GM18909 (cell line): ENCODE results near the gene LRRTM4.

Experiments used
- ATAC-seq: cut with Tn5 transposase; IDR thresholded peaks from one replicate; pipeline ENCODE4 v1.9.1; 2021; ENCODE audit warnings: mild to moderate bottlenecking; ENCODE audit not compliant: unreplicated experiment, poor library complexity

Gene LRRTM4

DNA sequence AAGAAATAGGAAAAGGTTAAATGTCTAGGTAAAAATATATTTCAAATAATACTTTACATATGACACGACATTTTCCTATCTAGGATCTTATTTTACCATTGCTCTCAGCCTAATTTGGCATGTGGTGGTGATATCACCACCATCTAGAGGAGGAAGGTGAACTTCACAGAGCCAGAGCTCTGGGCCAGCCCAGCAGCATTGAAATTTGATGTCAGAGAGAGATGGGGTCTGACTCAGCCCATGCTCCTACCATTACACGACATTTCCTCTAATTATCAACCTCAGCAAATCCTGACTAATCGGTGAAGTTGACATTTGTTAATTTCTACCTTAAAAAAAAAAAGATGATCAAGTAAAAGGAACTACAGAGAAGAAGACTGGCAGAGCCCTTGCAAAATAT lies 42.3 kb downstream of the LRRTM4 start:
- ATAC-seq: no peak

DNA sequence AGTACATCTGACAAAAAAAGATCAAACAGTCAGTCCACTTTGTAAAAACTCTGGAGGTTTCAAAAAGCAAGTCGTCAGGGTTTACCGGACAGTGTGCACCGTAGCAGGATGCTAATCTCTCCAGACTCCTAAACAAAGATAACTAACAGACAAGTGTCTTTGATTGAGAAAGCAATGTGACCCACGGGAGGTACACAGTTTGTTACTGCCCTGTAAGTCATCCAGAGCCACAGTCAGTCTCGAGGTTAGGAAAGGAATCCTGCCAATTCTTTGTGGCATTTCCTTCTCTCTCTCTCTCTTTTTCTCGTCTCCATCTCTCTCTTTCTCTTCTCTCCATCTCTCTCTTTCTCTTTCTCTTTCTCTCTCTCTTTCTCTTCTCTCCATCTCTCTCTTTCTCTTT lies 42.8 kb downstream of the LRRTM4 start:
- no peak for ATAC-seq

GRCh38 chr2:77470096-77470495 lies 52.1 kb downstream of the LRRTM4 start:
- no peak for ATAC-seq

GRCh38 chr2:77469106-77469505 lies 53.1 kb downstream of the LRRTM4 start:
- ATAC-seq: no peak

DNA sequence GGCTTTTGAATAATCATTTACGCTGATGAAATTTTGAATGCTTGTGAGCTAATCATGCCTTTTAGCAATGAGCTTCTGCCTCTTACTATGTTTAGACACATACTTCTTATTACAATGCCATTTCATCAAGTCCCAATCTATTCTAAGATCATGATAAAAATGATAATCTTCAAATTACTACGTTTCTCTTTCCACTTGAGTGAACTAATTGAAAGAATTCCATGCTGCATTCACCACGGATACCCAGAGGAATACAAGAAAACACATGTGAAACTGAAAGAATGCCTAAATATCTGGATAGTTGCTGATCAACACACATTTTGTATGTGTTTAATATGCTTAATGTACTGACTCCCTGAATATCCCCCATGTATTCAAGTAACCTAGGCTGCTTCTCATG lies 62.3 kb downstream of the LRRTM4 start:
- no peak for ATAC-seq

DNA sequence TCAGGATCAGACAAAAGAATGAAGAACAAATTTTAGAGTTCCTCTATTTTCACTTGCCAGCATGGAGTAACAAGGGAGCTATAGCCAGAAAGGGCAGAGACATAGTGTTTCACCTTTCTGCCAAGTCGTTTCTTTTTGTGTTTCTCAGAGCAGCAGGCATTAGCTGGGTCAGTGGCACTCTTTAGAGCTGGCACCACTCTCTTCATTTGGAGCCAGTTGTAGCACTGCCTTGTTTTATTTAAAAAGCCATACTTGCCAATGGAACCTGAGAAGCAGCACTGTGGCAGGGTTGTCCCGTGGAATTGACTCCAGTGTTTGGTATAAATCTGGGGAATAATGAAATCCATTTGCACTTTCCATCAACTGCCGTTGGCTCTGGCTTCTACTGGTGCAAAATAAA lies 64.0 kb downstream of the LRRTM4 start:
- ATAC-seq: no peak

DNA sequence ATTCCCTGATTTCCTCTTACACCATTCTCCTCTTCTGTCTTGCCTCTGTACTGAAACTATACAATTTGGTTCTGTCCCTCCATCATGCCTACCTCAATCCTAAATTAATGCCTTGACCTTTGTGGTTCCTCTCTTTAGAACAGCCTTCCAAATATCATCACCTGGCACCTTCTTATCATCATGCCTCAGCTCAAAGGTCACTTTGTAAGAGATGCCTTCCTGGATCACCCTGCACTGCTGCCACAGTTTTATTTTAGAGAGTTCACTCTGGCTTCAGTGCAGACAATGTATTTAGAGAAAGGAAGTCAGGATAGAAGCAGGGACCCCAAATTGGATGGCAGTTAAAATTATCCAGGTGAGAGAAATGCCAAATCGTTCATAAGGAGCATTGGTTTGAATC lies 64.5 kb downstream of the LRRTM4 start:
- ATAC-seq: no peak

DNA sequence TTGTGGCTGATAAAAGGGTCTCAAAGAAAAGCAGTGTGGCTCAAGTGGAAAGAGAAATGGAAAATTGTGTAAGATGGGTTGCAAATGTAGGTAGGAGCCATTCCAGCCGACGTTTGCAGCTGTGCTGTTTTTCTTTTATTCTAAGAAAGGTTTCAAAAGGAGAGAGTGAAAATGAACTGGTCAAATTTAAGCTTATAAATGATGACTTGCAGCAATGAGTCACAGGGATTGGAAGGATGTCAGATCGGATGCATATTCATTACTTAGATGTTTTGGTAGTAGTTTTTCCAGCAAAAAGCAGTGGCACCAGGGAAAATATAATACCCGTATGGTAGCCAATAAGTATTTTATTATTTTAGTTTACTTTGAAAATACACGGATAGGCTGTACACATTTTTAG lies 79.1 kb downstream of the LRRTM4 start:
- ATAC-seq: no peak

GRCh38 chr2:77434880-77435279 lies 87.3 kb downstream of the LRRTM4 start:
- no peak for ATAC-seq

DNA sequence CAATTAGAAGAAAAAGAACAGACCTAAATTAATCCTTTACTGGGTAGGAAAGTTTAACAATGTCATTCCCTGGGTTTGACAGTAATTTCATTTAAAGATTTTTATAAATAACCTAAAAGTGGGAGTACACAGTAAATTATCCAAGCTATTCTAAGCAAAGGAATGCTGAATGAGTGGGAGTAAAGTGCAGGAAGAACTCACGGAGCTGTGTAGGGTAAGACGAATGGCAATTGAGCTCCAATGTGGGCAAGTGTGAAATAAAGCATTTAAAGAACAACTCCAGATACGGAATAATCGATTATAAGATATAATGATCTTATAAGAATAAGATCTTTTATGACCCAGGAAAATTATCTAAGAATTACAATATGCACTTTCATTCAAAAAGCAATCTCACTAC lies 93.2 kb downstream of the LRRTM4 start:
- ATAC-seq: no peak

GRCh38 chr2:77421971-77422370 lies 100.2 kb downstream of the LRRTM4 start:
- no peak for ATAC-seq

DNA sequence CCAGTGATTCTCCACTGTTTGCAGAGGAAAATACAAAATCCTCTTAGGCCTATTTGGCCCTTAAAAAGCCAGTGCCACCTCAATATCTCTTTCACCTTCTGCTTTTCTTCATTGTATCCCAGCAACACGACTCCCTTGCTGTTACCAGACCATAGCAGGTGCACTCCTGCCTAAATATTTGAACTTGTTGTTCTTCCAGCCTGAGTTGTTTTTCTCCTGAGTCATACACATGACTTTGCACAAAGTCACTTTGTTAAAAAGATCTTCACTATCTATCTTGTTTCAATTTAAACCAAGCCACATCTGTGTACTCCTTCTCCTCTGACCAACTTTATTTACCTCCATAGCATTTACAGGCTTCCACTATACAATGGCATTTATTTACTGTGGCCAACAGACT lies 103.6 kb downstream of the LRRTM4 start:
- no peak for ATAC-seq

DNA sequence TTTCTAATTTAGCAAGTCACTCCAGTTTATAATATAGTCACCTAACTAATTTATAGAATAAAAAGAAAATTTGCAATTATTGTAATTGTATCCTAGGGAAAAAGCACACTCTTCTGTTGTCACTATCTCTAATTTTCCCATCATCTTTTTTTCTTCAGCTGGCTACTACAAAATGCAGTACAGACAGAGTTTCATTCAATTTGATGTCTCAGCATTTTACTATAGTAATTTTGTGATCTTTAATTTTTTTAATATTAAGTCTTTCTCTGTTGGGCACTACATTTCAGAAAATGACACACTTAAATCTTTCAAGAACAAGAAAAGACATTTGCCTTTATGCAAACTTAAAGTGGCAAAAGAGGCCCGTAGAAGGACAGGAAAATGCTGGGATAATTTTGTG lies 118.0 kb downstream of the LRRTM4 start:
- no peak for ATAC-seq

- ATAC-seq: no peak
These were observed 123.1 kb downstream of the LRRTM4 start for GRCh38 chr2:77398970-77399600.

DNA sequence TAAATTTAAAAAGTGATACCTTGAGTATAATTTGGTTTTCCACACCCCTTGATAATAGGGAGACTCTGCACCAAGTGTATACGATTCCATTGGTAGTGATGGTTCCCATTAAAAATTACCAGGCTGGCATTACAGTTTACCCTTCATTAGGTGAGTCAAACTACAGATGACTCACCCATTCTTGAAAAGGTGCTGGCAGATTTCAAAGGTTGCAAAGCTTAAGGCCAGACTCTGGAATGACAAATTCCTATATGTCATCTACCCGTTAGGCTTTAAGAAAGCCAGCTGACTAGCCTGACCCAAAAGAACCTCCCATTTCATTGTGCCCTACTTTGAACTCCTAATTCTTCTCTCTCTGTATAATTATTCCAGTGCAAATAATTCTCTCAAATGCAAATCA lies 124.4 kb downstream of the LRRTM4 start:
- ATAC-seq: no peak

DNA sequence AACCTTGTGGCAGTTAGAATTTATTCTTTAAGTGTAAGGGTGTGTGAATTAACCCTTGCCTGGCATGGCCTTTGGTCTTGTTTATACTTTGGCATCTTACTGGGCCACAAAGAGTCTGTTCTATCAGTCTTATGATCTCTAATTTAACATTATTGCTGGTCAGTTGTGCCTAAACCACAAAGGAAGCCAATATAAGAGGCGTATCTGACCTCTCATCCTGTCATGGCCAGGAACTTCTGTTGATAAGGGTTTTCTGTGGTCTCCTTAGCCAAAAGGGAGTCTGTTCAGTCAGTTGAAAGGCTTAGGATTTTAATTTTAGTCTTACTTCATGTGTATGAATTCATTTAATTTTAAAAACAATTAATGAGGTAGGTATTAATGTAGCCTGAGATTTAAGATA lies 127.2 kb downstream of the LRRTM4 start:
- no peak for ATAC-seq

- ATAC-seq: no peak
These were observed 131.1 kb downstream of the LRRTM4 start for GRCh38 chr2:77391119-77391518.

- ATAC-seq: no peak
These were observed 134.9 kb downstream of the LRRTM4 start for GRCh38 chr2:77387324-77387723.

- no peak for ATAC-seq
These were observed 149.5 kb downstream of the LRRTM4 start for GRCh38 chr2:77372636-77373035.

DNA sequence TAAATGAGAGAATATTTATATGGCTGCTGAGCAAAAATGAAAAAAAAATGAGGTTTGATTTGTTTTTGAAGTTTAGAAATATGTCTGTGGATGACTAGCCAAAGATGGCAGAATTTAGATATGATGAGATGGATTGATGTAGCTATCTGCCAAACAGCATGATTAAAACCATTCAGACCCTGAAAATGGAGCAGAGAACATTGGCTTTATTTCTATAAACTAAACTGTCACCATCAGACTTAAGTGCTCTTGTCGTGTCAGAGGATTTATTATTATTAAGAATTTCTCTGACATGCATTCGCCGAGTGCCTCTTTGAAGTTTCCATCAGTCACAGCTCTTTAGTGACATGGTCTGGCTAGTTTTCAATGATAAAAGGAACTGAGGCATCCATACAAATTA lies 151.7 kb downstream of the LRRTM4 start:
- ATAC-seq: no peak

DNA sequence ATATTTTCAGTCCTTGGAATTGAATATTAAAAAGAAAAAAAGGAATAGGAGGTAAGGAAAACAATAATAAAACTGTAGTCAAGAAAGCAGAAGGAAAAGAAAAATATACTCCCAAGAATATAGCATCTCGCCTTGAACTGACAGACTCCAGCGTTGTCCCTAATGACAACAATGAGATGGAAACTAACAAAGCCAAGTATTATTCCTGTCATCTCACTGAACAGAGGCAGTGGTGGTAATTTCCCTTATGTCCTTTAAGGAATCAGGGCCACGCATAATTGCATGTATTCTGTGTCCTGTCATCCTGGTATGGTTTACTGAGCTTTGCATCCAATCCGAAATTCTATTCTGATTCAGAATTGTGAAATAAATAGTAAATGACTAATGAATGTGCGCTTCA lies 158.9 kb downstream of the LRRTM4 start:
- ATAC-seq: no peak

DNA sequence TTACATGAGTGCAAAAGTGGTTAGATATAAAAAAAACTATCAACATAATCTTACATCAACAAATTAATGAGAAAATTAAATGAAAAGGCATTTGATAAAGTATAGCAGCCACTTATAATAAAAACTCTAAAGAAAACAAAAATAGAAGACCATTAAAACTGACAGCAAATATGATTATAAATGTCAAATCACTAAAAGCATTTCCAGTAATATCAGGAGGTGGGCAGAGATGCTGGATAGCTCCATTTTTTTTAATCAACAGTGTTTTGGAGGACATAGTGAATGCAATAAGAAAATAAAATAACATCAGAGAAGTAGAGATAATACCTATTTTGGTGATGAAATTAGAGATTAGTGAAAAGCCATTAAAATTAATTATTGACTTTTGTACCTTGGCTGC lies 173.4 kb downstream of the LRRTM4 start:
- ATAC-seq: no peak

GRCh38 chr2:77336013-77336412 lies 186.2 kb downstream of the LRRTM4 start:
- ATAC-seq: no peak
